Fibroblast of skin of right quadriceps (primary cell): ENCODE data around the gene ANXA2.

Source experiments
- DNase-seq: peaks from one replicate; pipeline ENCODE4 v3.0.0-alpha.2; 2013

ANXA2 gene

DNA sequence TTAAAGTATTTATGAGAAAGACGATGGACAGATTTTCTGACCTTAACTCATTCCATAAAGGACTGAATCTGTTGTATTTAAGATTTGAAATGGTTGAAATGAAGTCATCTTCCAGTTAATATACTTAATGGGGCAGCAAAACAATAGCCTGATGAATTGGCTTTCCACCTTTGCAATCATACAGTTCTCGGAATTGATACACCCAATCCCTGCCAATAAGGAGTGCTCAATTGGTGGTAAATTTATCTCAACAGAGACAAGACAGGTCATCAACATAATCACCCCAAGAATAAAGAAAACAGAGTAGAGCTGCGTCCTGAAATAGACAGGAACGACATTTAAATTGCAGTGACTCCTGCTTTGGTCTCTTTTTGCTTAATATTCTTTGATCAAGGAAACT lies 11.2 kb downstream of the ANXA2 start:
- DNase-seq: no peak

DNA sequence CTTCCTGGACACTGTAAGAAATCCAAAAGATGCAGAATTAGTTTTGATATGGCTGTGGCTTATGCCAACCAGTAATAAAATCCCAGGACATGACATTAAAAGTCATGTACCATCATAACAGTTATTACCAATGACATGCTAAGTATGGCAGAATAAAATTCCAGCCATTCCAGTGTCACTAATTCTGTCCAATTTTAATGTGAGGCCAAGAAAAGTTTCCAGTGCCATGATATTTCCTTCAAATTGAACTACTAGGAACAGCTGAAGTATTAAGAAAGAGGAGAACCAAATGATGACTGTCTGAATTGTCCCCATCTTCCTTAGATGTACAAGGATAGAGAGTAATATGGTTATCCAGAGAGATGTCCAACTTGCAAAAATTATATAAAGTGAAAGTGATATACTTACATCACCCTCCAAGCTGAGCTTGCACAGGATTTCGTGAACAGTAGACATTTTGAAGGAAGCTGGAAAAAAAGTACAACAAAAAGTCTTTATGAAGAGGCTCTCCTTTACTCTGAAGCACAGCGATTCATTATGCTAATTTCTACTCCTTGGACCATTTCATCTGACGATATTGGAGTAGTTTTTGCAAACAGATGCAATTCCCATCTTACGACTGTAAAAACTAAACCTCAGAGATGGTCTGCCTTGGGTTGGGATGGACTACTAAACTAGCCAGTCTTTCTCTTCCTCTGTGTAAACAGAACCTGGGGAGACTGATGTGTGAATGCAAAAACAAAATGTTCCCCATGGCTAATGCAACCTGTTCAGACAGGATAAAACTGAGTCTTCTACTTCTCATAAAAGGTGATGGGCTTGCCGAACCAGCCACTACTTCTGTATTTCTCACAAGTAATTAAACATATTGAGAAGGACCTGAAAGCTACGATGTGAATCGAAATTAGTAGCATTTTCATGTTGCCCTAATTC lies 11.9 kb downstream of the ANXA2 start:
- peak; percentile 24 for DNase-seq

GRCh38 chr15:60384526-60385126 lies 13.2 kb downstream of the ANXA2 start:
- DNase-seq: no peak

DNA sequence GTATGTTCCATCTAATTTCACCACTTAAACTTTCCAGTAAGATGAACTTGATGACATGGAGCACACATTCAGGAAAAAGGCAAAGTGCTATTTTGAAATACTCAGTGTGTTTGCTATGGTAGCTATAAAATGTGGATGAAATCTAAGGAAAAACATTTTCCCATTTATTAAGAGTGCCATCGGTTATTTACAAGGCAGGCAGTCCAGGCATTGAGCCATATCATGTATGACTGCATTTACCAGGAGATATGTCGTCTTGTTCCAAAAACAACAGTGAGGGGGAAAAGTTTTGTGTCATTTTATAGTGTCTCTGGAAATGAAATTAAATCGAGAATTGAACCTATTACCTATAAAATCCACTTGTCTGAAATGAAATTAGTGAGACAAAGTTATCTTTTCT lies 13.7 kb downstream of the ANXA2 start:
- no peak for DNase-seq

- DNase-seq: no peak
Measured at GRCh38 chr15:60382773-60383674, 14.8 kb downstream of the ANXA2 start.

DNA sequence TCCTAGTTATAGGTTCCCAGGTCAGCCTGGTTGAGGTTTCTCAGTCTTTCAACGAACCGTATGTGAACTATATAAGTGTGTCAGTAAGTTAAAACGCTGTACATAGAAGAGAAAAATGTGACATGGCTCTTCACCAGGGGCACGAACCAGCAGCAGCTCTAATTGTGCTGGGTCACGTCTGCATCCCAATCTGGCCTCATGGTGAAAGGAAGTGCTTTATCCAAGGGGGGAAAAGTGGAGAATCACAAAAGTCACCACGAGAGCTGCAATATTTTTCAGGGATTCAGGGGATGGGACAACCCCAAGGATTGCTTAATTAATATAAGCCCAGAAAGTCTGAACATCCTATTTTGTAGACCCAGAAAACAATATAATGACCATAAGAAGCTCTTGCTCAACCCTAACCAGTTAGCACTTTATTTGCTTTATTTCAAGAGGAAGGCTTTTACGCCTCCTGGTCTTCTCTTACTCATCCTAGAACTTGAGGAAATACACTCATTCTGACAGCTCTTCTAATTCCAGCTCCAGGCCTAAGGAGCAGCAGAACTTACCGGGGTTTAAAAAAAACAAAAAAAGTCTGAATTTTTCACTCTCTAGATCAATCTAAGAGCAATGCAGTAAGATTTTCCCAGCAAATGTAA lies 16.5 kb downstream of the ANXA2 start:
- peak; percentile 71 for DNase-seq

GRCh38 chr15:60379525-60380274 lies 18.1 kb downstream of the ANXA2 start:
- DNase-seq: peak; percentile 99

- DNase-seq: no peak
Measured at GRCh38 chr15:60379185-60379524, 18.6 kb downstream of the ANXA2 start.

DNA sequence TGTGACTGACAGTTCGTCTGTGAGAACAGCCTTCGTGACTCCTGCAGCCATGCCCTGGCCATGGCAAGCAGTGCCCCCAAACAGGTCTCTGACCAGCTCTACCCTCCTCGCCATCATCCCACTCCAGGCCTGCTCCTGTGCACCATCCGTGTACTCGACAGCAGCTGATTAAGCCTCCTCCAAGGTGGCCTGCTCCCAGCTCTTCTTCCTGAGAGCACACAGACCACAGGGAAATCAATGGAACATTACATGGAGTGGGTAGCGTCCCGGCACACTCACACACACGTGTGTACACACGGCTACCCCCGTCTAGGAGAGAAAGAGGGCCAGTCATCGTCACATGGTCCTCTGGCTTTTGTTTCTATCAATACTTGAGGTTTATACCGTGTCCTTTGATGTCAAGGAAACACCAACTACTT lies 21.1 kb downstream of the ANXA2 start:
- no peak for DNase-seq

- DNase-seq: peak; percentile 72
Measured at GRCh38 chr15:60375306-60375705, 22.5 kb downstream of the ANXA2 start.

DNA sequence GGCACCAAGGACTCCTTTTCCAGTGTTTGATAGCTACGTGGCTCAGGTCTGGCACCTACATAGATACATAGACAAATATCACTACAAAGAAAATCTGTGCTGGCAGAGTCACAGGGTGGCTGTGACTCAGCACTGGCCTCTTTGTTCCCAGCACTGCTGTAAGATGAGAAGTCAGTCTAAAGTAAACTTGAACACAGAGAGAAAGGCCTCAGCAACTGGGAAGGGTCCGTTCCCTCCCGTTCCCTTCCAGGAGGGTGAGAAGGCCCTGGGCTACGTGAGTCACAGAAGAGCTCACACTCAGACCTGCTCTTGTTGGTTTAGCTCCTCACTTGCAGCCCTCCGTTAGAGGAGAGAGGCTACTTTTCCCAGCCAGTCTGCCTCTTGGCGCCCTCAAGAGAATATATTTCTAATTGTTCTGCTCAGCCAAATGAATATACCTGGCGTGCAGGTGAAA lies 23.1 kb downstream of the ANXA2 start:
- peak; percentile 97 for DNase-seq

DNA sequence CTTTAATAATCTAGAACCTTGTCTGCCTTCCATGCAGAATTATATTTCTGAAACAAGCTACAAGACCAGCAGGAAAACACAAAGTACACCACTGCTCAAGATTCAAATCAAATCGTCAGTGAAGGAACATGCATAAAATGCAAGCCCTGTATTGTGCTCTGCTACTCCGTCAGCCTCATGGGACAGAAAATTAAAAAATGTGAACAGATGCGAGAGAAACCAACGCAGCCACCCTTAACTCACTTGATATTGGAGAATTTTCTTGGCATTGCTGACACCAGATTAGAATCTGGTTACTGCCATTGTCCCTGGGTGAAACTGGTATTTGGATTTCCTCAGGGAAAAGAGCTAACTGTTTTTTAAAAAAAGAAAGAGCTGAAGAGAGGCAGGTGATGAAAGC lies 23.6 kb downstream of the ANXA2 start:
- no peak for DNase-seq

DNA sequence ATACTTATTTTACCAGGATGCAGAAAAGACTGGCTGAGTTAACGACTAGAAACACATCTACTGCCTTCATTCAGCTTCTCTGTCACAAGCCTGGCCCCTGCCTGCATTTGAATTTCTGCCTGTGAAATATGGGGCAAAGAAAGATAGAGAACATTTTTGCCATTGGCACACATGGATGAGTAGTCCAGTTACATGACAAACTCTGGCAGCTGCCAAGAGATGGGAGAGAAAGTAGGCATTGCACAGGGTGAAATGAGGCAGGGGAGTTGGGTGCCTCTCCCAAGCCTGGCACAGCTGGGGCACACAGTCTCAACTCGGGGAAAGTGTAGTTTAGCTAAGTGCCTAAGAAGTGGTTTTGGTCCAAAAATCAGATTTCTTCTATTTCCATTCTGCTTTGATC lies 24.0 kb downstream of the ANXA2 start:
- no peak for DNase-seq

- no peak for DNase-seq
Measured at GRCh38 chr15:60373327-60373726, 24.5 kb downstream of the ANXA2 start.

GRCh38 chr15:60372756-60373155 lies 25.0 kb downstream of the ANXA2 start:
- DNase-seq: no peak

DNA sequence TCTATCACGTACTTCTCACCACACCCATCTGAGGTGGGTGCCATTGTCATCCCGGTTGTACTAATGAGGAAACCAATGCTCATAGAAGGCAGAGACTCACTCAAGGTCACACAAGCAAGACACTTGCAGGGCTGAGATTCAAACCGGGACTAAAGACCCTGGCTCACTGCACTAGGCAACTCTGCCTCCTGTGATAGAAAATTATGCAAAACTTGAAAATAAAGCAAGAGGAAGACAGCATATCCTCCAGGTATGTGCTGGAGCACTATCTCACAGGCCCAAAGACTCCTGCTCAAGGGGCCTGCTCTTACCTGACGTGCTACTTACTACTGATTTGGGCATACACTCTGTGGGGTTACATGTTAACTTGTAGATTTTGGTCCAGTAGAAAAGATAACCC lies 25.6 kb downstream of the ANXA2 start:
- DNase-seq: no peak

GRCh38 chr15:60371175-60372051 lies 26.4 kb downstream of the ANXA2 start:
- DNase-seq: peak; percentile 100

DNA sequence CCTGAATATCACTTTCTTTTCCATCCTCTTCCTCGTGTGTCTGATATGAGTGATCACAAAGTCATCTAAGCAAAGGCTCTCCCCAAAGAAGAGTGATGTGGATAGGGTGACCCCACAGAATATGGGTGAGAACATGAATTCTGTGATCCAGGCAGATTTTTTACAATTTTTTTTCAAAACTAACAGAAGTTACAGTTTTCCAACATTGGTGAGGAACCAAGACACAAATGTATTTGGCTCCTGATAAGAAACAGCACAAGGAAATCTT lies 27.0 kb downstream of the ANXA2 start:
- no peak for DNase-seq

DNA sequence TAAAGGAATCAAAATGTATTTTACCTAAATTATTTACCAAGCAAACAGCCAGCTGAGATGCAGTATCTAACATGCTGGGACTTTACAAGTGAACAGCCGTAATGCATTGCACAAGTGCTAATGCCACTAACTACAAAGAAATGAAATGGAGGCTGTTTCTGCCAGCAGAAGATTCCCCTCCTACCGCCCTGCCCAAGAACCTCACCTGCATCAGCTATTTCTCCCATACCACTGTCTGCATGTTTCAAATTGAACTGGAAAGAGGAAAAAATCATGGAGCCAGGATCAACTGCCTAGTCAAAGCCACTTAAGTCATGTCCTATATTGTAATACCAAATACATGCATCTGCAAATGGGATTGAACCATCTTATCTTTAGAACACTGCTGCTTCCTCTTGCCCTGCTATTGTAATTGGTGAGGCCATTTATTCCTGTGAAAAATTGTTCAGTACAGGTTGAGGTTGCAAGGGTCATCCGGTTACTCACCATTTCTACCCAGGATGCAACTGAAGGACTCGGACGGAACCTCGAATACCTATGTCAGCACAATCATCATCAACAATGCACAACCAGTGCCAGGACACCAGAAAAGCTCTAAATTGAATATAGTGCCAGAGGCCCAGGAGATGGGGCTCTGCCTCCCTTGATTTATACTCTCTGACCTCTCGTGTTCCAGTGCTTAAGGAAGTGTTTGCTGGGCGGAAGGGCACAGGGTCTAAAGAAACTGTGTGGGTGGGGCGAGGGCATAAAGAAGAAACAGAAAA lies 27.5 kb downstream of the ANXA2 start:
- no peak for DNase-seq

- no peak for DNase-seq
Measured at GRCh38 chr15:60369696-60370095, 28.1 kb downstream of the ANXA2 start.

- DNase-seq: no peak
Measured at GRCh38 chr15:60364612-60364924, 33.2 kb downstream of the ANXA2 start.
